Coronary artery (tissue), 2 donors: ENCODE measurements around the gene PI3.

Source experiments
- DNase-seq: peaks from one replicate; pipeline ENCODE4 v3.0.0-alpha.2; 2017; ENCODE audit warnings: low spot score
- H3K27ac ChIP-seq, 2 donors: fragments of 200-600 bp; sonication (generic); one replicate each; pipeline ENCODE4 v1.5.1; 2016 to 2019
- H3K4me3 ChIP-seq: fragments of 200-600 bp; sonication (generic); 2 replicates; pipeline ENCODE4 v1.5.1; 2016; ENCODE audit warnings: mild to moderate bottlenecking, moderate library complexity
- TF ChIP-seq, protein P1 (sequence below): fragments of 200-600 bp; sonication (generic); IDR thresholded peaks from one replicate; pipeline ENCODE4 v1.5.1; 2019; ENCODE audit warnings: antibody characterized with exemption

PI3 gene

DNA sequence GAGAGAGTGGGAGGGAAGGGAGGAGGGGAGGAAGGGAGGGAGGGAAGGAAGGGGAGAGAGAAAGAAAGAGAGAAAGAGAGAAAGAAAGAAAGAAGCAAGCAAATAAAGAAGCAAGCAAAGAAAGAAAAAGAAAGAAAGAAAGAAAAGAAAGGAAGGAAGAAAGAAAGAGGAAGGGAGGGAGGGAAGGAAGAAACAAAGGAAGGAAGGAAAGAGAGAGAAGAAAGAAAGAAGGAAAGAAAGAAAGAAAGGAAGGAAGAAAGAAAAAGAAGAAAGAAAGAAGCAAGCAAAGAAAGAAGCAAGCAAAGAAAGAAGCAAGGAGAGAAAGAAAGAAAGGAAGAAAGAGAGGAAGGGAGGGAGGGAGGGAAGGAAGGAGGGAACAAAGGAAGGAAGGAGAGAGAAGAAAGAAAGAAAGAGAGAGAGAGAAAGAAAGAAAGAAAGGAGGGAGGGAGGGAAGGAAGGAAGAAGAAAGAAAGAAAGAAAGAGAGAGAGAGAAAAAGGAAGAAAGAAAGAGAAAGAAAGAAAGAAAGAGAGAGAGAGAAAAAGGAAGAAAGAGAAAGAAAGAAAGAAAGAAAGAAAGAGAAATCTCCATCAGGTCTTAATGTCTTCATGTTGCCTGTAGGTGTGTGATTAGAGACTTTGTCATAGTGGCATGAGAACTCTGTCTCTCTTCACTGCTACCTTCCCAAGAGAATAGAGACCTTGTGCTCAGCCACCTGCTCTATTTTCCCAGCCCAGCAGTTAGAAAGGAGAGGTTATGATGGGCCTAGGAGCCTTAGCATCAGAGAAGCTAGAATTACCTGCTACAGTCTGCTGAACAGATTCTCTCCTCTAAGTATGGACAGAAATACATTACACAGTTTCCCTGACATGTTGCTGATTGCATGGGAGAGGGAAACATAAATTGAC lies 37.1 kb downstream of the PI3 start:
- no peak for DNase-seq
- Histone ChIP-seq H3K27ac (no peak overlapping the region), H3K4me3 (no peak overlapping the region)
- TF ChIP-seq, protein P1, sequence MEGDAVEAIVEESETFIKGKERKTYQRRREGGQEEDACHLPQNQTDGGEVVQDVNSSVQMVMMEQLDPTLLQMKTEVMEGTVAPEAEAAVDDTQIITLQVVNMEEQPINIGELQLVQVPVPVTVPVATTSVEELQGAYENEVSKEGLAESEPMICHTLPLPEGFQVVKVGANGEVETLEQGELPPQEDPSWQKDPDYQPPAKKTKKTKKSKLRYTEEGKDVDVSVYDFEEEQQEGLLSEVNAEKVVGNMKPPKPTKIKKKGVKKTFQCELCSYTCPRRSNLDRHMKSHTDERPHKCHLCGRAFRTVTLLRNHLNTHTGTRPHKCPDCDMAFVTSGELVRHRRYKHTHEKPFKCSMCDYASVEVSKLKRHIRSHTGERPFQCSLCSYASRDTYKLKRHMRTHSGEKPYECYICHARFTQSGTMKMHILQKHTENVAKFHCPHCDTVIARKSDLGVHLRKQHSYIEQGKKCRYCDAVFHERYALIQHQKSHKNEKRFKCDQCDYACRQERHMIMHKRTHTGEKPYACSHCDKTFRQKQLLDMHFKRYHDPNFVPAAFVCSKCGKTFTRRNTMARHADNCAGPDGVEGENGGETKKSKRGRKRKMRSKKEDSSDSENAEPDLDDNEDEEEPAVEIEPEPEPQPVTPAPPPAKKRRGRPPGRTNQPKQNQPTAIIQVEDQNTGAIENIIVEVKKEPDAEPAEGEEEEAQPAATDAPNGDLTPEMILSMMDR, result no peak

GRCh38 chr20:45212836-45213235 lies 38.1 kb downstream of the PI3 start:
- Histone ChIP-seq H3K27ac (no peak overlapping the region), H3K4me3 (no peak overlapping the region)
- TF ChIP-seq, protein P1, result no peak
- no peak for DNase-seq

- TF ChIP-seq, protein P1, result no peak
- no peak for DNase-seq
- Histone ChIP-seq H3K4me3 (no peak overlapping the region), H3K27ac (no peak overlapping the region)
Measured at GRCh38 chr20:45218124-45218523, 43.4 kb downstream of the PI3 start.

DNA sequence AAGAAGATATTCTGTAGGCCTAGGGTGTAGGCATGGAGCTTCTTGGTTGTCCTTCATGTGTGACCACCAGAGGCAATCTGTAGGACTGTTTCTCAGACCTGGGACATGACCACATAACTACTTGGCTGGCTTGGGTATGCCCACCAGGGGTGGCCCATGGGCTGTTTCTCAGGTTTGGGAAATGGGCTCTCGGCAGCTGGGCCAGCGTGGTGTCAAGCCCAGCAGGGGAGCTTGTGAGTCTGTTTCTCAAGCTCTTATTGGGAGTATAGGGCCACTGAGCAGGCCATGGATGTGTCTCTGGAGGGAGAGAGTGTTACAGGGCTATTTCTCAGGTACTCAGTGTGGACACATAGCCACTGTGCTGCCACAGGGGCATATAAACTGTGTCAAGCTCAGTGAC lies 43.9 kb downstream of the PI3 start:
- DNase-seq, result no peak
- Histone ChIP-seq H3K4me3 (no peak overlapping the region), H3K27ac (no peak overlapping the region)
- TF ChIP-seq, protein P1, result no peak

DNA sequence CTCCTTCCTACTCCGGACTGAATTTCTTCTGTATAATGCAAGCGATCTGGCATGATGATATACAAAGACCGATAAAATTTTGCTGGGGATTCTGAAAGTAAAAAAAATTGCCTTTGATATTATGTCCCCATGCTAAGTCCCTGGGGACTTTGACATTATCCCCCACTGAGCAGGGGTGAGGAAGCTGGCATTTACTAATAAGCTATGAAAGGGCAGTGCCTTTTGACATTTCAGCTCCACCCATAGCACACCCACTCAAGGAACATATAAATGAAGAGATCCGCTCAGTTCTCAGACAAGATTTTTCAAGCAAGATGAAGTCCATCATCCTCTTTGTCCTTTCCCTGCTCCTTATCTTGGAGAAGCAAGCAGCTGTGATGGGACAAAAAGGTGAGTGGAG lies 46.4 kb downstream of the PI3 start, which contains the start of gene SEMG2:
TSS of gene SEMG2 (plus strand) at position 298 of the 400 bp plus-strand sequence. CDS start at position 315, 17 bp downstream.
- TF ChIP-seq, protein P1, result no peak
- no peak for DNase-seq
- no peak within 1 kb of the TSS for H3K4me3 ChIP-seq
- no peak within 1 kb of the TSS for H3K27ac ChIP-seq

DNA sequence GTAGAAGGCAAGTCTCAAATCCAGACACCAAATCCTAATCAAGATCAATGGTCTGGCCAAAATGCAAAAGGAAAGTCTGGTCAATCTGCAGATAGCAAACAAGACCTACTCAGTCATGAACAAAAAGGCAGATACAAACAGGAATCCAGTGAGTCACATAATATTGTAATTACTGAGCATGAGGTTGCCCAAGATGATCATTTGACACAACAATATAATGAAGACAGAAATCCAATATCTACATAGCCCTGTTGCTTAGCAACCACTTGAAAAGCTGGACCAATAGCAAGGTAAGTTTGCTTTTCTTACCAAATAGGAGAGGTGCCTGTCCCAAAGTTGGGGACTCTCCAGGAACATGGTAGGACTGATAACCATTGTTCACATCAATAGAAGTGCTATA lies 48.4 kb downstream of the PI3 start:
- TF ChIP-seq, protein P1, result no peak
- no peak overlapping the region for H3K4me3 ChIP-seq
- H3K27ac ChIP-seq, result no peak overlapping the region
- DNase-seq, result no peak
